Type B pancreatic cell (in vitro differentiated cells): ENCODE measurements around the gene NOP53. TPM values are rescaled to one million over a fixed set of nuclear protein-coding genes. Genes with fewer than 3 reads are reported as not detected.

Experiments used
- DNase-seq: peaks from one replicate; pipeline ENCODE4 v3.0.0; 2021; ENCODE audit warnings: mixed read lengths; ENCODE audit not compliant: unreplicated experiment; ENCODE audit errors: extremely low spot score
- H3K27ac Mint-ChIP-seq: 2 replicates; pipeline ENCODE4 v1.8.0; 2021; ENCODE audit warnings: mild to moderate bottlenecking, mixed read lengths
- H3K27me3 Mint-ChIP-seq: 2 replicates; pipeline ENCODE4 v1.8.0; 2021; ENCODE audit warnings: mixed read lengths
- H3K36me3 Mint-ChIP-seq: 2 replicates; pipeline ENCODE4 v1.8.0; 2021; ENCODE audit warnings: mixed read lengths
- H3K4me1 Mint-ChIP-seq: one replicate; pipeline ENCODE4 v1.8.0; 2021; ENCODE audit warnings: mixed read lengths; ENCODE audit not compliant: unreplicated experiment
- H3K4me3 Mint-ChIP-seq: 2 replicates; pipeline ENCODE4 v1.8.0; 2021; ENCODE audit warnings: mild to moderate bottlenecking, mixed read lengths
- H3K9me3 Mint-ChIP-seq: 2 replicates; pipeline ENCODE4 v1.8.0; 2021; ENCODE audit warnings: mixed read lengths
- total RNA-seq: library from RNA; stranded (reverse); gene quantifications from 2 replicates; pipeline ENCODE4 v1.2.1, GENCODE V29; 2021; ENCODE audit warnings: low replicate concordance
- TF ChIP-seq, protein P1 (sequence below): fragments of 200-600 bp; sonication (generic); conservative IDR thresholded peaks from 2 replicates; pipeline ENCODE4 v1.5.0; 2021; ENCODE audit warnings: antibody characterized with exemption, mild to moderate bottlenecking

Gene NOP53
- total RNA-seq, 1 donor from 2014 or later = 274 TPM

DNA sequence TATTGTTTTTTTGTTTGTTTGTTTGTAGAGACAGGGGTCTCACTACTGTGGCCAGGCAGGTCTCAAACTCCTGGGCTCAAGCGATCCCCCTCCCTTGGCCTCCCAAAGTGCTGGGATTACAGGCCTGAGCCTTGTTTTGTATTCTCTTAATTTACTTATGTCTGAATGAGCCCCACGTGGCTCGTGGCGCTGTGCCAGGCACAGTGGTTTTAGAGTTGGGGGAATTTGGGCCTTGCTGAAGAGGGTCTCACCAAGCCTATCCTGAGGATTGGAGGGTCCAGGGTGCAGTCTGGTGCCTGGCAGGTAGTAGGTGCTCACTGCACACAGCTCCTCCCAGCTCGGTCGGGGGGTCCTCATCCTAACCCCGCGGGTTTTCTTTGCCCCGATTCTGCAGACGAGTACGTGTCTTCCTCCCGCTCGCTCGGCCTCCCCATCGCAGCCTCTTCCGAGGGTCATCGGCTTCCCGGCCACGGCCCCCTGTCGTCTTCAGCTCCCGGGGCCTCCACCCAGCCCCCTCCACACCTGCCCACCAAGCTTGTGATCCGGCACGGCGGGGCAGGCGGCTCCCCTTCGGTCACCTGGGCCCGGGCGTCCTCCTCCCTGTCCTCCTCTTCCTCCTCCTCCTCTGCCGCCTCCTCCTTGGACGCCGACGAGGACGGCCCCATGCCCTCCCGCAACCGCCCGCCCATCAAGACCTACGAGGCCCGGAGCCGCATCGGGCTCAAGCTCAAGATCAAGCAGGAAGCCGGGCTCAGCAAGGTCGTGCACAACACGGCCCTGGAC, 44.2 kb upstream of the NOP53 start:
- Mint-ChIP-seq H3K9me3 (no peaks in the 10 kb centered on the region), H3K27ac (no peak overlapping the region), H3K36me3 (peaks cover 7% of the 10 kb centered on the region), H3K4me1 (no peaks in the 10 kb centered on the region), H3K4me3 (no peak overlapping the region), H3K27me3 (no peaks in the 10 kb centered on the region)
- TF ChIP-seq, protein P1, sequence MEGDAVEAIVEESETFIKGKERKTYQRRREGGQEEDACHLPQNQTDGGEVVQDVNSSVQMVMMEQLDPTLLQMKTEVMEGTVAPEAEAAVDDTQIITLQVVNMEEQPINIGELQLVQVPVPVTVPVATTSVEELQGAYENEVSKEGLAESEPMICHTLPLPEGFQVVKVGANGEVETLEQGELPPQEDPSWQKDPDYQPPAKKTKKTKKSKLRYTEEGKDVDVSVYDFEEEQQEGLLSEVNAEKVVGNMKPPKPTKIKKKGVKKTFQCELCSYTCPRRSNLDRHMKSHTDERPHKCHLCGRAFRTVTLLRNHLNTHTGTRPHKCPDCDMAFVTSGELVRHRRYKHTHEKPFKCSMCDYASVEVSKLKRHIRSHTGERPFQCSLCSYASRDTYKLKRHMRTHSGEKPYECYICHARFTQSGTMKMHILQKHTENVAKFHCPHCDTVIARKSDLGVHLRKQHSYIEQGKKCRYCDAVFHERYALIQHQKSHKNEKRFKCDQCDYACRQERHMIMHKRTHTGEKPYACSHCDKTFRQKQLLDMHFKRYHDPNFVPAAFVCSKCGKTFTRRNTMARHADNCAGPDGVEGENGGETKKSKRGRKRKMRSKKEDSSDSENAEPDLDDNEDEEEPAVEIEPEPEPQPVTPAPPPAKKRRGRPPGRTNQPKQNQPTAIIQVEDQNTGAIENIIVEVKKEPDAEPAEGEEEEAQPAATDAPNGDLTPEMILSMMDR = no peak
- DNase-seq = no peak

DNA sequence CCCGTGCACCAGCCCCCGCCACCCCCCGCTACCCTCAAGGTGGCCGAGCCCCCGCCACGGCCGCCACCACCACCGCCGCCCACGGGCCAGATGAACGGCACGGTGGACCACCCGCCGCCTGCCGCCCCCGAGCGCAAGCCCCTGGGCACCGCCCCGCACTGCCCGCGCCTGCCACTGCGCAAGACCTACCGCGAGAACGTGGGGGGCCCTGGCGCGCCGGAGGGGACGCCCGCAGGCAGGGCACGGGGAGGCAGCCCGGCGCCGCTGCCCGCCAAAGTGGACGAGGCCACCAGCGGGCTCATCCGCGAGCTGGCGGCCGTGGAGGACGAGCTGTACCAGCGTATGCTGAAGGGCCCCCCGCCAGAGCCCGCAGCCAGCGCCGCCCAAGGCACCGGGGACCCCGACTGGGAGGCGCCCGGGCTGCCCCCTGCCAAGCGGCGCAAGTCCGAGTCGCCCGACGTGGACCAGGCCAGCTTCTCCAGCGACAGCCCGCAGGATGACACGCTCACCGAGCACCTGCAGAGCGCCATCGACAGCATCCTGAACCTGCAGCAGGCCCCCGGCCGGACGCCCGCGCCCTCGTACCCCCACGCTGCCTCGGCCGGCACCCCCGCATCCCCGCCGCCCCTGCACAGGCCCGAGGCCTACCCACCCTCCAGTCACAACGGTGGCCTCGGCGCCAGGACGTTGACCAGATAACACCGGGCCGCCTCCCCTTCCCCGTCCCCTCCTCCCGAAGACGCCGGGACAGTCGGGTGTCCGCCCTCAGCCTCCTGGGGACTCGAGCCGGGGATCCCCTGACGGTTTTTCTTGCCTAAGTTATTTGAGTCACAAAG, 43.4 kb upstream of the NOP53 start:
- DNase-seq = no peak
- Mint-ChIP-seq H3K36me3 (peaks cover 7% of the 10 kb centered on the region), H3K4me1 (no peaks in the 10 kb centered on the region), H3K4me3 (no peak overlapping the region), H3K9me3 (no peaks in the 10 kb centered on the region), H3K27me3 (peaks cover 2% of the 10 kb centered on the region), H3K27ac (no peak overlapping the region)
- TF ChIP-seq, protein P1 = no peak

DNA sequence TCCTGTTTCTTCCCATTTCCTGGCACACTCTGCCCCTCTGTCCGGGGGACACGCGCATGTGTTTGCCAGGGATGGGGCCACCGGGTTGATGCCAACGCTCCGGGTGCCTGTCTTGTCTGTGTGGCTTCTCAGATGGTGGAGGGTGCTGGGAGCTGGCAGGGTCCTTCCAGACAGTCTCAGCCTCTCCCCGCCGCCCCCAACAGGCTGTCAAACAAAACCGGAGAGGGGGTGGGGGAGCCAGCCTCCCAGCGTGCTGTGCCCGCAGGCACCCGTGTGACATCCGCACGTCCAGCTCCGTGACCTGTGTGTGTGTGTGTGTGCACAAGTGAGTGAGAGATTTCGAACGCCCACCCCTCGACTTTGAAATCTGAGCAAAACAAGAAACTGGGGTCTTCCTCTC, 42.7 kb upstream of the NOP53 start:
- Mint-ChIP-seq H3K4me1 (no peaks in the 10 kb centered on the region), H3K36me3 (peaks cover 7% of the 10 kb centered on the region), H3K4me3 (no peak overlapping the region), H3K27ac (no peak overlapping the region), H3K9me3 (no peaks in the 10 kb centered on the region), H3K27me3 (peaks cover 9% of the 10 kb centered on the region)
- DNase-seq = no peak
- TF ChIP-seq, protein P1 = no peak

DNA sequence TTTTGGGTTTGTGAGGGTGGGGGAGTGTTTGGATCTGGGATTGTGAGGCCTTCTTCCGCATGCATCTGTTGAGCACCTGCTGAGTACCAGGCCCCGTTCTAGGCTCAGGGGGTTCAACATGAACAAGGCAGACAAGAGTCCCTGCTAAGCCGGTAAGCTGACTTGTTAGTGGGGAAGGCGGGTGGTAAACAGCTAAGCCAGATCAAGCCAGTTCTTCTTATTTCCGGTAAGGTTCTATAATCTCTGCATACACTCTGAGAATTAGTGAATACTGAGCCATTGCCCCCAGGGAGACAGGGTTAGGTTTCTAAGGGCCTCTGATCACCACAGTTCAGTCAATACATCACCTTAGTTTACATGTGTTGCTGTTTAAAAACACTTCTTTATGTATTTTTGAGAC, 42.0 kb upstream of the NOP53 start:
- Mint-ChIP-seq H3K27ac (no peak overlapping the region), H3K27me3 (peaks cover 9% of the 10 kb centered on the region), H3K36me3 (peaks cover 7% of the 10 kb centered on the region), H3K9me3 (no peaks in the 10 kb centered on the region), H3K4me1 (no peaks in the 10 kb centered on the region), H3K4me3 (no peak overlapping the region)
- no peak for DNase-seq
- TF ChIP-seq, protein P1 = no peak

DNA sequence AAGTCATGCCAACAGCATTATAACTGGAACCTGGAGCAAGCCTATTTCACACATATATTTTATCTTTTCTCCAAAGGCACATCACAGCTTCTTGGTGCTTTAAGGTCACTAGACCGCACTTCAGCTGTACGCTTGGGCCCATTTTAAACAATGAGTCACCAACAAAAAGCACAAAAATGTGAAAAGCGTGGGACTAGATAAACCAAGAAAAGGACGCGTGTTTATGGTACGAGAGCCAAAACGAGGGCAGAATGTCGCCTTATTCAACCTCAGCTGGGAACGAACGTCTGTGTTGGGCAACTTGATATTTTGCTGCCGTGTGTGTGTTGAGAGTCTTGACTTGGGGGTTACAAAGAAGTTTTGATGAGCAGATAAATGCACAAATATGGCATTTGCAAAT, 41.3 kb upstream of the NOP53 start:
- H3K9me3 Mint-ChIP-seq = no peaks in the 10 kb centered on the region
- DNase-seq = no peak
- no peak overlapping the region for H3K27ac Mint-ChIP-seq
- H3K4me3 Mint-ChIP-seq = no peak overlapping the region
- TF ChIP-seq, protein P1 = no peak
- peaks cover 7% of the 10 kb centered on the region for H3K36me3 Mint-ChIP-seq
- peaks cover 9% of the 10 kb centered on the region for H3K27me3 Mint-ChIP-seq
- H3K4me1 Mint-ChIP-seq = no peaks in the 10 kb centered on the region
